MG63 (cell line): ENCODE data around the gene SAMD5. TPM values are rescaled to one million over a fixed set of nuclear protein-coding genes. Genes with fewer than 3 reads are reported as not detected.

Experiments
- DNase-seq: peaks from one replicate; pipeline ENCODE4 v3.0.0-alpha.2; 2020
- H3K27me3 ChIP-seq: fragments of 250-450 bp; sonication (Bioruptor Pico); 2 replicates; pipeline ENCODE4 v1.5.1; 2020; ENCODE audit warnings: mild to moderate bottlenecking, moderate library complexity
- H3K36me3 ChIP-seq: fragments of 250-450 bp; sonication (Bioruptor Pico); 2 replicates; pipeline ENCODE4 v1.5.1; 2020; ENCODE audit warnings: mild to moderate bottlenecking, moderate library complexity
- H3K4me3 ChIP-seq: fragments of 250-450 bp; sonication (Bioruptor Pico); 2 replicates; pipeline ENCODE4 v1.5.1; 2020; ENCODE audit warnings: mild to moderate bottlenecking, moderate library complexity
- H3K9me3 ChIP-seq: fragments of 250-450 bp; sonication (Bioruptor Pico); 2 replicates; pipeline ENCODE4 v1.5.1; 2020; ENCODE audit warnings: mild to moderate bottlenecking, moderate library complexity
- total RNA-seq: library from RNA; depleted of rRNA; stranded (reverse); fragments of >200 nt; shearing (Covaris generic); gene quantifications from 2 replicates; pipeline ENCODE4 v1.2.3, GENCODE V29; 2014; ENCODE audit warnings: low replicate concordance

Gene SAMD5
- total RNA-seq, 1 experiment from 2014 or later = 5.5 TPM

- Histone ChIP-seq H3K4me3 (no peak overlapping the region), H3K9me3 (peaks cover 3% of the 10 kb centered on the region; the same call in 1 of the 2 replicates), H3K36me3 (no peaks in the 10 kb centered on the region), H3K27me3 (no peaks in the 10 kb centered on the region)
- peak; percentile 57 for DNase-seq
Measured at GRCh38 chr6:147579667-147580066, 71.2 kb downstream of the SAMD5 start.

GRCh38 chr6:147582991-147583390, 74.5 kb downstream of the SAMD5 start:
- no peak overlapping the region for H3K4me3 ChIP-seq
- H3K9me3 ChIP-seq = peaks cover 3% of the 10 kb centered on the region; the same call in 1 of the 2 replicates
- H3K27me3 ChIP-seq = no peaks in the 10 kb centered on the region
- DNase-seq = no peak
- H3K36me3 ChIP-seq = no peaks in the 10 kb centered on the region

GRCh38 chr6:147585256-147585655, 76.8 kb downstream of the SAMD5 start:
- Histone ChIP-seq H3K9me3 (no peaks in the 10 kb centered on the region), H3K4me3 (no peak overlapping the region), H3K27me3 (no peaks in the 10 kb centered on the region), H3K36me3 (no peaks in the 10 kb centered on the region)
- DNase-seq = peak; percentile 47

GRCh38 chr6:147586044-147586443, 77.6 kb downstream of the SAMD5 start:
- no peaks in the 10 kb centered on the region for H3K27me3 ChIP-seq
- DNase-seq = peak; percentile 83

GRCh38 chr6:147587907-147588306, 79.4 kb downstream of the SAMD5 start:
- Histone ChIP-seq H3K9me3 (no peaks in the 10 kb centered on the region), H3K4me3 (no peak overlapping the region), H3K27me3 (no peaks in the 10 kb centered on the region), H3K36me3 (no peaks in the 10 kb centered on the region)
- no peak for DNase-seq

More at GRCh38 chr6:147586044-147586443, 77.6 kb downstream of the SAMD5 start:
- H3K36me3 ChIP-seq = no peaks in the 10 kb centered on the region
- H3K4me3 ChIP-seq = no peak overlapping the region
- H3K9me3 ChIP-seq = no peaks in the 10 kb centered on the region

GRCh38 chr6:147588469-147588868, 80.0 kb downstream of the SAMD5 start:
- DNase-seq = no peak
- H3K36me3 ChIP-seq = no peaks in the 10 kb centered on the region
- no peaks in the 10 kb centered on the region for H3K9me3 ChIP-seq
- no peaks in the 10 kb centered on the region for H3K27me3 ChIP-seq
- H3K4me3 ChIP-seq = no peak overlapping the region

- H3K36me3 ChIP-seq = no peaks in the 10 kb centered on the region
- no peak for DNase-seq
- no peak overlapping the region for H3K4me3 ChIP-seq
- H3K27me3 ChIP-seq = no peaks in the 10 kb centered on the region
- H3K9me3 ChIP-seq = no peaks in the 10 kb centered on the region
Measured at GRCh38 chr6:147589739-147590250, 81.3 kb downstream of the SAMD5 start.

- H3K4me3 ChIP-seq = no peak overlapping the region
Measured at GRCh38 chr6:147595961-147596360, 87.5 kb downstream of the SAMD5 start.

GRCh38 chr6:147603392-147604081, 95.0 kb downstream of the SAMD5 start:
- H3K4me3 ChIP-seq = no peak overlapping the region
- no peaks in the 10 kb centered on the region for H3K27me3 ChIP-seq
- no peaks in the 10 kb centered on the region for H3K36me3 ChIP-seq
- no peak for DNase-seq
- no peaks in the 10 kb centered on the region for H3K9me3 ChIP-seq

More at GRCh38 chr6:147595961-147596360, 87.5 kb downstream of the SAMD5 start:
- Histone ChIP-seq H3K36me3 (no peaks in the 10 kb centered on the region), H3K27me3 (no peaks in the 10 kb centered on the region), H3K9me3 (no peaks in the 10 kb centered on the region)
- no peak for DNase-seq

- Histone ChIP-seq H3K4me3 (no peak overlapping the region), H3K27me3 (no peaks in the 10 kb centered on the region)
- peak; percentile 73 for DNase-seq
Measured at GRCh38 chr6:147604373-147604772, 95.9 kb downstream of the SAMD5 start.

GRCh38 chr6:147611992-147612391, 103.5 kb downstream of the SAMD5 start:
- Histone ChIP-seq H3K27me3 (no peaks in the 10 kb centered on the region), H3K36me3 (no peaks in the 10 kb centered on the region; the same call in 1 of the 2 replicates), H3K4me3 (no peak overlapping the region), H3K9me3 (no peaks in the 10 kb centered on the region)
- DNase-seq = no peak

More at GRCh38 chr6:147604373-147604772, 95.9 kb downstream of the SAMD5 start:
- Histone ChIP-seq H3K9me3 (no peaks in the 10 kb centered on the region), H3K36me3 (no peaks in the 10 kb centered on the region)

- H3K36me3 ChIP-seq = no peaks in the 10 kb centered on the region; the same call in 1 of the 2 replicates
- H3K4me3 ChIP-seq = no peak overlapping the region
- DNase-seq = no peak
- no peaks in the 10 kb centered on the region for H3K27me3 ChIP-seq
- no peaks in the 10 kb centered on the region for H3K9me3 ChIP-seq
Measured at GRCh38 chr6:147614501-147614900, 106.0 kb downstream of the SAMD5 start.

GRCh38 chr6:147615659-147616456, 107.4 kb downstream of the SAMD5 start:
- no peaks in the 10 kb centered on the region; the same call in 1 of the 2 replicates for H3K36me3 ChIP-seq
- no peaks in the 10 kb centered on the region for H3K9me3 ChIP-seq
- no peaks in the 10 kb centered on the region for H3K27me3 ChIP-seq
- peak; percentile 18 for DNase-seq
- no peak overlapping the region for H3K4me3 ChIP-seq

GRCh38 chr6:147617366-147617765, 108.9 kb downstream of the SAMD5 start:
- no peaks in the 10 kb centered on the region for H3K27me3 ChIP-seq
- DNase-seq = no peak
- no peak overlapping the region for H3K4me3 ChIP-seq
- H3K9me3 ChIP-seq = no peaks in the 10 kb centered on the region
- no peaks in the 10 kb centered on the region; the same call in 1 of the 2 replicates for H3K36me3 ChIP-seq

GRCh38 chr6:147618457-147618856, 110.0 kb downstream of the SAMD5 start:
- Histone ChIP-seq H3K27me3 (no peaks in the 10 kb centered on the region), H3K36me3 (no peaks in the 10 kb centered on the region), H3K4me3 (no peak overlapping the region), H3K9me3 (no peaks in the 10 kb centered on the region)
- DNase-seq = no peak

- Histone ChIP-seq H3K4me3 (no peak overlapping the region), H3K27me3 (no peaks in the 10 kb centered on the region), H3K9me3 (no peaks in the 10 kb centered on the region), H3K36me3 (no peaks in the 10 kb centered on the region)
- no peak for DNase-seq
Measured at GRCh38 chr6:147618927-147619326, 110.4 kb downstream of the SAMD5 start.
